Stimulated activated CD8-positive, alpha-beta memory T cell treated with anti-CD3 and anti-CD28 coated beads, Interleukin-12 subunit alpha, Interleukin-12 subunit beta, amount 100 ng/mL, for 24 hours (primary cell): Measurements from ENCODE around the gene FOXP2.
"Not testable (repeated sequence)": the region's sequence is repeated elsewhere in the genome, so short reads cannot be mapped to it uniquely, and the experiment has no call there.

Experiments used
- DNase-seq: peaks from one replicate; pipeline ENCODE4 v3.0.0-alpha.2; 2020; ENCODE audit errors: extremely low read depth

The FOXP2 gene

GRCh38 chr7:114414156-114415063 lies at the start of gene FOXP2:
FOXP2 (plus strand) TSS chr7:114414815; CDS start chr7:114426512, 11,697 bp downstream.
- DNase-seq: no peak

DNA sequence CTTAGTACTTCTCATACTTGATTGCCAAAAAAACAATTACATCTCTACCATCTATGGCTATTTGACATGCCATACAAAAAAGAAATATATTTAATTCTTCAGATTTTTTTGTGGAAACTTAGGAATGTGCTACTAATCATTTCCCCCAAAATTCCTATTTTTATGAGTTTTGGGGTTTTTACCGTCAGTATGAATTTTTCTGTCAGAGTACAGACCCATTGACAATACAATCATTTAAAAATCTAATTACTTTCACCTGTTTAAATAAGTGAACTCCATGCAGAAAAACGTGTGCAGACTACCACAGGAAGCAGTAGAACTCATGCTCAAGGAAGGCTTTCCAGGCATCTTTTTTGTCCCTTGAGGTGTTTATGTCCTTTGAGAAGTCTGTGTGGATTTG lies 48.8 kb upstream of the FOXP2 start:
- no peak for DNase-seq

DNA sequence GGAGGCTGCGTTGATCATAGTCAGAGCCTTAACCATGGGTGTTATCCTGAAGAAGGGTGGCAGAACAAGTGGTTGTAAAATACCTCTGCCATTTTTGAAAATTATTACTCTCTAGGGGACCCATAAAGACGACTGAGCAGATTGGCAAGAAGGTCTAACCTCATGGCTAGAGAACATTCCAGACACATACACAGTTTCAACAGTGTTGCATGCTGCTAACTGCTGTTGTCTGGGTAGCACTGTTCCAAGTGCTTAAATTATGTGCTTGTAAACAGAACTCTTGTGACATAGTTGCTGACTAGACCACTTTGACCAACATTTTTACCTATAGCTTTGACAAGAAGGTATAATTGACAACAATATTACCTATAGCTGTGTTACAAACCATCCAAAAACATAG lies 46.1 kb upstream of the FOXP2 start:
- DNase-seq: no peak

DNA sequence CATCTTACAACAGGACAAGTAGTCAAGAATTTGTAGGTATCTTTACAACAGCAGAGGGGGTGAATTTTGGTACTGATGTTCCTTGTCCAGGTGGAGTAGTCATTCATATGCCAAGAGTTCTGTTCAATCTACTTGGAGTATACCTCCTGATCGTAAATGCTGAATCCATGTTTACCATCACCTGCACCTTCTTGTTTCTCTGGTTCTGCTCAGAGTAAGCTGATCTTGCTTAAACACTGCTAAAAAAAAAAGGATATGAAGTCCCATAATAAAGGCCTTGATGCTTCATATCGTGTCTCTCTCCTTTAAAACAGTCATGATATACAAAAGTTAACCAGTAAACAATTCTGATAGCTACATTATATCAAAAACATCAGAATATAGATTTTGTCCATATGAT lies 45.3 kb upstream of the FOXP2 start:
- no peak for DNase-seq

GRCh38 chr7:114372619-114373018 lies 42.0 kb upstream of the FOXP2 start:
- no peak for DNase-seq

DNA sequence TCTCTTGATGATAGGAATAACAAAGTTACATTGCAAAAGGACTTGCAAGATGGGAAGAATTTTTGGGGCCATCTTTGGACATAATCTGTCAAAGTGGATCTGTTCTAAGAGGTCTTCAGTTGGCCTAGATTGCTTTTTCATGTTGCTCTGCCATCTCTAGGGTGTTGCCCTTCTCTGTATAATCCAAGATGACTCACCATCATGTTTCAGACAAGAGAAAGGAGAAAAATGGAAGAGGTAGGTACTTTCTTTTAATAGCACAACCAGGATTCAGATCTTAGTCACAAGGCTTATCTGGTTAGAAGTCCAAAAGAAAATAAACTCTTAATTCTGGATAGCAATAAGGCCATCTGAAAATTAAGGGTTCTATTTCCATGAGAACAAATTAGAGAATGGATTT lies 38.7 kb upstream of the FOXP2 start:
- DNase-seq: no peak

GRCh38 chr7:114383946-114384345 lies 30.7 kb upstream of the FOXP2 start:
- DNase-seq: not testable (repeated sequence)

GRCh38 chr7:114384346-114384745 lies 30.3 kb upstream of the FOXP2 start:
- DNase-seq: not testable (repeated sequence)

GRCh38 chr7:114388021-114388420 lies 26.6 kb upstream of the FOXP2 start:
- no peak for DNase-seq

DNA sequence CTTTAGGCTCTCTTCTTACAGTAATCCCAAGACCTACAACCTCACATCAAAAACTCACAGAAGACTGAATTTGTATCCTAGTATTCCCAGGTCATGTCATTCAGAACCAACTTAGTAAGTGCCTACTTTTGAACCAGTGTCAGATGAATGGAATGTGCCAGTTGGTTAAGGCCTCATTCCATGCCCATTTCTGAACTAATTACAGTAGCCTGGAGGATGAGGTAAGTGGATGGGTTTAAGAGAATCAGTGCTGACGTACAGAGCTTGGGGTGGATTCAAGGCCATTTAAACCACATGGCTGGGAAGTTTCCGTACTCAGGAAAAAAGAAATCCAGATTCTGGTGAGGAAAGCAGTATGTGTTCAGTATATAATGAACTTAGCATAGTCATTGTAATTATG lies 21.9 kb upstream of the FOXP2 start:
- DNase-seq: no peak

DNA sequence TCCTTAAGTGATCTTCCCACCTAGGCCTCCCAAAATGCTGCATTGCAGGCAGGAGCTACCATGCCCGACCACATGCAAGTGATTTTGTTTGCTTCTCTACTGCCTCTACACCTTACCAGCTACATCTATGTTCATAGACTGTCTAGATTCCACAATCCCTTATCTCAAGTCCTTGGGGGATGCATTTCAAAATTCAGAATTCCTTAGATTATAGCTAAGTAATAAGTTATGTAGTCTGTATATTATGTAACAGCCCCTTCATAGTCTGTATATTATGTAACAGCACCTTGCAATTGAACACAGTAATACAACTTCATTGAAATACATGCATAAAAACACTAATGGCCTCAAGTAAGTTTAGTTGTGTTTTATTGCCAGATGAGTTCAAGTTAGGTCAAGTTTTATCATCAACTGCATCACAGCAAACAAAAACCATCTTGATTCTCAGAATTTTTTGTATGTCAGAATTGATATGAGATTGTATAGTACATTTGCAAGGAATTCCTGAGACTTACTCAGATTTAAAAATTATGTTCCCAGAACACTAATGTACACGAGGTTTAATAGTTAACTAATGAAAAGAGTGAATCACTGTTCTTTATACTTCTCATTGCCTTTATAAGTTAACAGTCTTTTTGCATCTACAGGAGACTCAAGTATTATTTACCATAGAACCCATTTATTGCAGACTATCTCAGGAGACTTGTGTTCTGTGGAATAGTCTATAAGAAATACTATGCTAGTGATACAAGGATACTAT lies 11.6 kb upstream of the FOXP2 start:
- no peak for DNase-seq

DNA sequence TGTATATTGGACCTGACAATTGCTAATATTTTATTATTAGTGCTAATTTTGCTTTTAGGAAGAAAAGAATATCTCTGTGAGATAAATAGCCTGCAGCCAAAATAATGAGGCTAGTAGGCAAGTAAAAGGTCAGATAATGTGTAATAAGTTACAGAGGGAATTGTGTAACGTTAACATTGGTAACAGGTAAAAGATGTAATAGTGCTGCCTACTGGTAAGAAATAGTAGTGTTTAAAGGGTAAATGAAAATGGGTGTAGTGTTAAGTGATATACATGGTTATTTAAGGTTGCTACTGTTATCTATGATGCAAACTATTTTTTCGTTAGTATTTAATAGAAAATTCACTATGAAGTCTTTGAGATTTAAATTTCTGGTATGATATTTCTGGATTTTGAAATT lies 9.2 kb upstream of the FOXP2 start:
- DNase-seq: no peak

GRCh38 chr7:114409750-114410149 lies 4.9 kb upstream of the FOXP2 start:
- no peak for DNase-seq

GRCh38 chr7:114412548-114412947 lies 2.1 kb upstream of the FOXP2 start:
- no peak for DNase-seq

DNA sequence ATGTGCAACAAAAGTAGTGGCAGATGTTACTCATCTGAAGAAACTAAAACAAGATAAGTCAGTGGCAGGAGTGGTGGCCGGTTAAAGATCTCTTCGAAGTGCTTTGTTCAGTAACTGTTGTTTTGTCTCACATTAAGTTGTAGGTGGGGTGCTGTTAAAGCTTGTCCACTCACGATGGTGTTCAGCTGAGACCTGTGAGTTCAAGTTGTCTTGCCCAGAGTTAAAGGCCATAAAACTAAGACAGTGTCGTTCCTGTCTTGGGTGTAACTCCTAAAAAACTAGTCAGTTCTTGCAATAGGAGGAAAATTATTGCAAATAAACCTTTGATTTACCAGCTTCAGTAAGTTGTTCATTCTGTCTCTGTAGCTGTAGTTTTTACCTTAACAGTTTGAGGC lies 857 bp upstream of the FOXP2 start:
- DNase-seq: no peak

DNA sequence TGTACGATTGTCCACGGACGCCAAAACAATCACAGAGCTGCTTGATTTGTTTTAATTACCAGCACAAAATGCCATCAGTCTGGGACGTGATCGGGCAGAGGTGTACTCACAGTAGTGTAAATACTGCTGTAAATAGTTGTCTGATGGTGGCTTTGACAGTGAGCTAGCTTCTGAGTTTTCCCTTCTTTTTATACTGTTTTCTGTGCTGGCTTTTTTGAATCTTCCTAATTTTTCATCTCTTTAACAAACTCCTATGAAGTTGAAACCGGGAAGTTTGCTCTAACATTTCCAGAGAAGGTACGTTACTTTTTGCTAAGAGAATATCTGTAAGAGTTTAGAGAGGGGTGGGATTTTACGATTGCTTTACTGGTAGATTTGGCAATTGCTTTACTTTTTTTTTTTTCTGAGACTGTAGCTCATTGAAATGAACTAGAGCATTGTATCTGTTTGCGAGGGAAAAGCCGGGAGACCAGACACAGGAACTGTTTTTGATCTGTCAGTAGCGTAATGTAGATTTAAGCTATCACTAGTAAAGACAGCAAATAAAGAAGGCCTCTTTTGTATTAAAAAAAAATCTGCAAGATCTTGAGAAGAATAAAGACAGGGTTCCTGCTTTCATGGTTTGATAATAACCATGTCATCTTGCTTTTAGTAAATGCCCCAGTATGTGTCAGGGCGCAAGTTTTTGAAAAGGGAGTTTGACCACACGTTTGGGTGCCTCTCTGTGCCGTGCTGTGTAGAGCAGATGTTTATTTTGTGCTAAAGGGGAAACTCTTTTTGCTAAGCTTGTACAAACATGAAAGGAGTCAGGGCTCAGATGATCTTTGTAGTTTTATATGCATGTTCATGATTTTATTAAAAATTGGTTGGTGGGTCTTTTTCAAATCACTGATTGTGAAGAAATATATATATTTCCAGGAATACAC lies 712 bp downstream of the FOXP2 start:
- DNase-seq: no peak

DNA sequence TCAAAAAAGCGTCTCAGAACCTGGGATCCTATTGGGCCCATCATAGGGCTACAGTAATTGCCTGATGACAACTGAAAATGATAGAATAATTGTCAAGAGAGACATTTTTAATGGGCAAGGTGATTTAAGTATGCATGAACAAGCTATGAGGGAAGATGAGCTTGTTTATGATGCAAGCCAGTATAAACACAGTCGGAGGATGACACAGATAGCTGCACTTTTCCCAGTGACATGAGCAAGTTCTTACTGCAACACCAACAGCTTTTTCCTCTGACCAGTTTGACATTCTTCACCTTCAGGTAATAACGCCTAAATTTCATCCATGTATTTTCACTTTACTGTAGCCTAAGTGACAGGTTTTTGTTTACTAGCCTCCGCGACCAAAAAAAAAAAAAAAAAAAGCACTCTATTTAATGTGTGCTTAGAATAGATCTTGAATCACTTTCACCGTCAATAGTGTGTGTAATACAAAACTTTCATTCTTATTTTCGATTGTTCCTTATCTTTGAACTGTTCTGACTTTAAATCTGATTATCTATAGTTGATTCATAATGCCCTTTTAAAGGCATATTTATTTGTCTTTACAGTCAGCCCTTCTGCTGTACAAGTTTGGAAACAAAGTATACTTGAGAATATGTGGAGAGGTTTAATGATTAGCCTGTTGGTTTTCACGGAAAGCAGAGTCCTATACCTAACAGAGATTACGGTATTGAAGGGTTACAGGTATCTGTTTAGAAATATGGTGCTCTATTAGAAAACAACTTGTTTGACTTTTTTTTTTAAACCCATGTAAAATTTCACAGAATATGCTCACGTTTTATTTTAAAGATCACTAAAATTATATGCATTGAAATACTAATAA lies 1.7 kb downstream of the FOXP2 start:
- no peak for DNase-seq

DNA sequence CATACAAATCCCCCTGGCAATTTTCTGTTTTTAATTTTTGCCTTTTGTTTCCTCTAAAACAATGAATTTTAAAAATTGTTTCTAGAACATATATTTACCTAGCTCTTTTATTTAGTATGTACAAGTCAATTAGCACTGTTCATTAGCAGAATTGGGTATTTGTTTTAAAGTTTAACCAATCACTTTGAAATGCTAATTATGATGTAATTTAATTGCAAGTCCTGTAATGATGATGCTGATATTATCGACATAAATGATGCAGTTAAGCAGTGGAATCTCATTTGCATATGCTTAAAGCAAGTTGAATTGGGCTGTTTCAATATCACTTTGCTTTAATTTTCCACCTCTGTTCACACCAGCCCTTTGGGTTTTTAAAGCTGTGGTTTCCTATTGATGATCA lies 2.7 kb downstream of the FOXP2 start:
- no peak for DNase-seq

GRCh38 chr7:114418117-114418516 lies 3.5 kb downstream of the FOXP2 start:
- DNase-seq: no peak

- no peak for DNase-seq
These were observed 5.0 kb downstream of the FOXP2 start for GRCh38 chr7:114419441-114420272.
